Measurements from ENCODE around the gene ISG20. TPM values are rescaled to one million over a fixed set of nuclear protein-coding genes. Genes with fewer than 3 reads are reported as not detected.
"Not testable (repeated sequence)": the region's sequence is repeated elsewhere in the genome, so short reads cannot be mapped to it uniquely, and the experiment has no call there.

ISG20 gene
- polyA plus RNA-seq, 1 donor (not counting 4 experiments of a cell fraction or from before 2014, with no cell fraction given): 8.9 TPM

GRCh38 chr15:88631464-88632028, 7.3 kb upstream of the ISG20 start:
- peaks cover 45 to 67% of the 10 kb centered on the region in 2 experiments for H3K36me3 ChIP-seq (ENCODE audit: control insufficient read depth in 2 of 2, extremely low read depth in 1 of 2, insufficient read depth in 2 of 2, low read length in 2 of 2)
- peaks cover 12% of the 10 kb centered on the region for H3K9me1 ChIP-seq (ENCODE audit: control insufficient read depth, extremely low read depth, insufficient read depth, low read length)
- DNase-seq (ENCODE audit: low read depth, low spot score): no peak
- no peaks in the 10 kb centered on the region for H3K9me3 ChIP-seq (ENCODE audit: control insufficient read depth, low read depth, low read length)
- no peak overlapping the region for H3K4me2 ChIP-seq (ENCODE audit: control insufficient read depth, extremely low read depth, insufficient read depth, low read depth, low read length)
- no peak for TF ChIP-seq EZH2 (IDR thresholded peaks at IDR 0.05; ENCODE audit: low read length)
- no peak for TF ChIP-seq CTCF (optimal IDR thresholded peaks at IDR 0.05 in 1 of 3, IDR thresholded peaks at IDR 0.05 in 1 of 3, conservative IDR thresholded peaks at IDR 0.05 in 1 of 3; ENCODE audit: extremely low read depth in 1 of 3, insufficient read depth in 2 of 3, low read length in 3 of 3)
- H3K27ac ChIP-seq (ENCODE audit: control insufficient read depth, insufficient read depth, low read length): no peak overlapping the region
- no peak for FAIRE-seq
- peaks cover 35% of the 10 kb centered on the region for H3K4me1 ChIP-seq (ENCODE audit: control insufficient read depth, extremely low read depth, insufficient read depth, low read length)
- H3K79me2 ChIP-seq (ENCODE audit: control insufficient read depth, insufficient read depth, low read length): peaks cover 53% of the 10 kb centered on the region
- H3K4me3 ChIP-seq (ENCODE audit: control insufficient read depth in 2 of 3, extremely low read depth in 1 of 3, insufficient read depth in 2 of 3, low read depth in 1 of 3, low read length in 3 of 3): no peak overlapping the region
- H3K27me3 ChIP-seq (ENCODE audit: control insufficient read depth, extremely low read depth, insufficient read depth, low read length): no peaks in the 10 kb centered on the region
- no peak overlapping the region for H2AFZ ChIP-seq (ENCODE audit: control insufficient read depth, low read length)
- dilution Hi-C loops (cut with MboI; ENCODE audit: extremely low pct_ligation_motif_present, low sequenced_read_pairs): no loop called here
- H4K20me1 ChIP-seq (ENCODE audit: control insufficient read depth, extremely low read depth, insufficient read depth, low read length): peaks cover 28% of the 10 kb centered on the region
- no peak overlapping the region for H3K9ac ChIP-seq (ENCODE audit: control insufficient read depth, extremely low read depth, insufficient read depth, low read length)

- H3K9me1 ChIP-seq (ENCODE audit: control insufficient read depth, extremely low read depth, insufficient read depth, low read length); DNase-seq (ENCODE audit: low read depth, low spot score); FAIRE-seq; dilution Hi-C loops (cut with MboI; ENCODE audit: extremely low pct_ligation_motif_present, low sequenced_read_pairs); H3K4me2 ChIP-seq (ENCODE audit: control insufficient read depth, extremely low read depth, insufficient read depth, low read depth, low read length); H2AFZ ChIP-seq (ENCODE audit: control insufficient read depth, low read length); H3K9me3 ChIP-seq (ENCODE audit: control insufficient read depth, low read depth, low read length); H3K27ac ChIP-seq (ENCODE audit: control insufficient read depth, insufficient read depth, low read length); H3K27me3 ChIP-seq (ENCODE audit: control insufficient read depth, extremely low read depth, insufficient read depth, low read length); H3K4me3 ChIP-seq (ENCODE audit: control insufficient read depth in 2 of 3, extremely low read depth in 1 of 3, insufficient read depth in 2 of 3, low read depth in 1 of 3, low read length in 3 of 3); H3K9ac ChIP-seq (ENCODE audit: control insufficient read depth, extremely low read depth, insufficient read depth, low read length): not testable (repeated sequence)
- H3K4me1 ChIP-seq (ENCODE audit: control insufficient read depth, extremely low read depth, insufficient read depth, low read length): peaks cover 24% of the 10 kb centered on the region
- peaks cover 16% of the 10 kb centered on the region for H4K20me1 ChIP-seq (ENCODE audit: control insufficient read depth, extremely low read depth, insufficient read depth, low read length)
- H3K36me3 ChIP-seq (ENCODE audit: control insufficient read depth in 2 of 2, extremely low read depth in 1 of 2, insufficient read depth in 2 of 2, low read length in 2 of 2): peaks cover 38 to 55% of the 10 kb centered on the region in 2 experiments
- H3K79me2 ChIP-seq (ENCODE audit: control insufficient read depth, insufficient read depth, low read length): peaks cover 40% of the 10 kb centered on the region
These were observed 6.0 kb upstream of the ISG20 start for GRCh38 chr15:88632797-88633196.

GRCh38 chr15:88634449-88634848, 4.4 kb upstream of the ISG20 start:
- Histone ChIP-seq H3K79me2 (ENCODE audit: control insufficient read depth, insufficient read depth, low read length) (peaks cover 24% of the 10 kb centered on the region), H3K36me3 (ENCODE audit: control insufficient read depth in 2 of 2, extremely low read depth in 1 of 2, insufficient read depth in 2 of 2, low read length in 2 of 2) (peaks cover 29 to 39% of the 10 kb centered on the region in 2 experiments), H3K4me2 (ENCODE audit: control insufficient read depth, extremely low read depth, insufficient read depth, low read depth, low read length) (no peak overlapping the region), H3K4me1 (ENCODE audit: control insufficient read depth, extremely low read depth, insufficient read depth, low read length) (peaks cover 35% of the 10 kb centered on the region), H4K20me1 (ENCODE audit: control insufficient read depth, extremely low read depth, insufficient read depth, low read length) (peaks cover 8% of the 10 kb centered on the region), H3K27me3 (ENCODE audit: control insufficient read depth, extremely low read depth, insufficient read depth, low read length) (no peaks in the 10 kb centered on the region), H3K9me1 (ENCODE audit: control insufficient read depth, extremely low read depth, insufficient read depth, low read length) (peaks cover 9% of the 10 kb centered on the region), H3K27ac (ENCODE audit: control insufficient read depth, insufficient read depth, low read length) (no peak overlapping the region), H3K9ac (ENCODE audit: control insufficient read depth, extremely low read depth, insufficient read depth, low read length) (no peak overlapping the region), H2AFZ (ENCODE audit: control insufficient read depth, low read length) (no peak overlapping the region), H3K9me3 (ENCODE audit: control insufficient read depth, low read depth, low read length) (no peaks in the 10 kb centered on the region), H3K4me3 (ENCODE audit: control insufficient read depth in 2 of 3, extremely low read depth in 1 of 3, insufficient read depth in 2 of 3, low read depth in 1 of 3, low read length in 3 of 3) (no peak overlapping the region)
- FAIRE-seq: no peak
- no peak for TF ChIP-seq CTCF (optimal IDR thresholded peaks at IDR 0.05 in 1 of 3, IDR thresholded peaks at IDR 0.05 in 1 of 3, conservative IDR thresholded peaks at IDR 0.05 in 1 of 3; ENCODE audit: extremely low read depth in 1 of 3, insufficient read depth in 2 of 3, low read length in 3 of 3)
- TF ChIP-seq EZH2 (IDR thresholded peaks at IDR 0.05; ENCODE audit: low read length): no peak
- no peak for DNase-seq (ENCODE audit: low read depth, low spot score)
- dilution Hi-C loops (cut with MboI; ENCODE audit: extremely low pct_ligation_motif_present, low sequenced_read_pairs): no loop called here

All from keratinocyte (primary cell).